Activated CD8-positive, alpha-beta memory T cell treated with anti-CD3 and anti-CD28 coated beads, Interleukin-2, amount 50 U/mL, for 4 hours (primary cell): Measurements from ENCODE around the gene PLXNA2.

ENCODE experiments used
- DNase-seq: peaks from one replicate; pipeline ENCODE4 v3.0.0-alpha.2; 2020

Gene PLXNA2

GRCh38 chr1:208059409-208060001 is 184.7 kb downstream of the PLXNA2 start:
- no peak for DNase-seq

- no peak for DNase-seq
Measured at GRCh38 chr1:208058756-208059155, 185.4 kb downstream of the PLXNA2 start.

GRCh38 chr1:208058267-208058666 is 185.9 kb downstream of the PLXNA2 start:
- no peak for DNase-seq

- DNase-seq, result no peak
Measured at GRCh38 chr1:208057056-208057455, 187.1 kb downstream of the PLXNA2 start.

GRCh38 chr1:208055535-208055934 is 188.6 kb downstream of the PLXNA2 start:
- DNase-seq, result no peak

- no peak for DNase-seq
Measured at GRCh38 chr1:208054911-208055379, 189.2 kb downstream of the PLXNA2 start.

GRCh38 chr1:208054485-208054884 is 189.7 kb downstream of the PLXNA2 start:
- DNase-seq, result no peak

- no peak for DNase-seq
Measured at GRCh38 chr1:208053661-208054060, 190.5 kb downstream of the PLXNA2 start.

GRCh38 chr1:208052926-208053407 is 191.2 kb downstream of the PLXNA2 start:
- DNase-seq, result no peak

- no peak for DNase-seq
Measured at GRCh38 chr1:208052135-208052534, 192.0 kb downstream of the PLXNA2 start.

- no peak for DNase-seq
Measured at GRCh38 chr1:208051651-208052050, 192.5 kb downstream of the PLXNA2 start.

- no peak for DNase-seq
Measured at GRCh38 chr1:208048904-208049303, 195.3 kb downstream of the PLXNA2 start.

- no peak for DNase-seq
Measured at GRCh38 chr1:208047975-208048374, 196.2 kb downstream of the PLXNA2 start.

GRCh38 chr1:208047476-208047934 is 196.7 kb downstream of the PLXNA2 start:
- no peak for DNase-seq

GRCh38 chr1:208045463-208046260 is 198.5 kb downstream of the PLXNA2 start:
- no peak for DNase-seq

- no peak for DNase-seq
Measured at GRCh38 chr1:208044589-208045462, 199.4 kb downstream of the PLXNA2 start.

- DNase-seq, result no peak
Measured at GRCh38 chr1:208043691-208044181, 200.4 kb downstream of the PLXNA2 start.

- no peak for DNase-seq
Measured at GRCh38 chr1:208042868-208043267, 201.3 kb downstream of the PLXNA2 start.

GRCh38 chr1:208042041-208042615 is 202.1 kb downstream of the PLXNA2 start:
- DNase-seq, result no peak

GRCh38 chr1:208041505-208041904 is 202.7 kb downstream of the PLXNA2 start:
- no peak for DNase-seq

GRCh38 chr1:208040821-208041297 is 203.3 kb downstream of the PLXNA2 start:
- DNase-seq, result no peak
